Fibroblast of skin of left quadriceps (primary cell): ENCODE measurements around the gene GLB1L2.

Experiments
- DNase-seq, 2 experiments: peaks; one replicate each; pipeline ENCODE4 v3.0.0-alpha.2; 2013; ENCODE audit warnings: low read depth in 2 of 2

The GLB1L2 gene

DNA sequence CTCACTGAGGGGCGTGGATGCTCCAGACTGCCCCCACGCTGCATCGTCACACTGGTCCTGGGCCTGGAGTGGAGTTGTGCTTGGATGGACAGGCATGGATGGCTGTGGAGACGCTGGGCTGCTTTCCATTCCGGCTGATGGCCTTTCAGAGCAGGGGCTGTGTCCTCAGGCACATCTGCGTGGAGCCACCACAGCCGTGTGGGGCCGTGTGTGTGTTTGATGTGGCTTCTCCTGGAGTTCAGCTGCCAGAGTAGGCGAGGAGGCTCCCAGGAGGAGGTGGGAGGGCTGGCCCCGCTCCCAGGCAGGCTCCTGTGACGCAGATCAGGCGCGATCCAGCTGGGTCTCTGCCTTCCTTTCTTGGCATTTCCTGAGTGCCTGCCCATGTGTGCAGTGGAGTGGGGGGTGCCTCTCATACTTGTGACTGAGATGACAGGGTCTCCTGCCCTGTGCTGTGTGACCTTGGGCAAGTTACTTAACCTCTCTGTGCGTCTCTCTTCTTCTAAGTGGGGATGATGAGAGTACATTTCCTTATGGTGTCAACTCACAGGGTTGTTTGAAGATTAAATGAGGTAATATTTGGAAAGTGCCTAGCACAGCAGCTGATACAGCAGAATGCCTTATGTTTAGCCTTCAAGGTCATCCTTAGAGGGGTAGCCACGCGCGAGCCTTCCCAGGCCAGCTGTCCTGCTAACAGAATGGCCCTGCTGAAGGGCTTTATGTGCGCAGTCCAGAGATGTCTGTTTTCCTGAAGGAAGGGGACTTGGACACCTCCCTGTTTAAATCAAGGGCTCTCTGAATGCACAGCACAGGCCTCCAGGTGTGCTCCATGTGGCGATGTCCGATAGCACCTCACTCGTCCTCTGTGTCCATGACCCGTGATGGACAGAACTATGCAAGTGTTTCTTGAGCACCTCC is 33.5 kb downstream of the GLB1L2 start:
- no peak for DNase-seq

GRCh38 chr11:134366254-134366653 is 34.5 kb downstream of the GLB1L2 start:
- DNase-seq, result no peak

GRCh38 chr11:134367781-134368180 is 36.0 kb downstream of the GLB1L2 start:
- DNase-seq, result no peak

- no peak for DNase-seq
These were observed 38.1 kb downstream of the GLB1L2 start for GRCh38 chr11:134369656-134370525.

DNA sequence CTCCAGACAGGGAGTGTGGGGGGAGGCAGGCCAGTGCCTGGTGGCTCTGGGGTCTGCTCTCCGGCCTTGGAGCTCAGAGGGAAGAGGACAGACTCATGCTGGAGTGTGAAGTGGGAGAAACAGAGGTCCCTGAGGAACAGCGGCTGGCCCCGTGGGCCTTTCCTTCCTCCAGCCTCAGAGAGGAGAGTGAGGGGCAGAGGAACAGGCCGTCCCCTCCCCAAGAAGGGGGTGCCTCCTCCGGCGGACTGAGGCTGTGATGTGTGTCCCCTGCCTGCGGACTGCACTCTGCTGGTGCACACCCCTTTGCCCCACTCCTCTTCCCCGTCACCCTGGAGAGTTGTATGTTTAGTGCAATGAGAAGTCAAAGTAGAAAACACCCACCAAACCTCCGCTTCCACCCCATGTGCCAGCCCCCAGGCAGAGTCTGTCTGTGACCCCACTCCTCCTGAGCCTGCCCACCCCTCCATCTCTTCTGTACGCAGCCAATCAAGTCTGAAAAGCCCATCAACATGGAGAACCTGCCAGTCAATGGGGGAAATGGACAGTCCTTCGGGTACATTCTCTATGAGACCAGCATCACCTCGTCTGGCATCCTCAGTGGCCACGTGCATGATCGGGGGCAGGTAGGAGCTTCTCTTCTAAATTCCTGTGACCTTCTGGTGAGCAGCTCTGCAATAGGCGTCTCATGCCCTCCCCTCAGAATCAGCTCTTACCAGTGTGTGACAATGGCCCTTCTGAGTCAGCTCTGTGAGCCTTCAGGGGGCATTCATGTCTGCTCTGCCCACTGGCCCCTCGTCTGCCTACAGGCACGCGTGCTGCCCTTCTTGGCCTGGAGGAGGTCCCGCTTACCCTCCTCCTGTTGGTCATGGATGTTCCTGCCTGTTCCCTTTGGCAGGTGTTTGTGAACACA is 39.0 kb downstream of the GLB1L2 start:
- DNase-seq, result no peak

- DNase-seq, result no peak
These were observed 39.8 kb downstream of the GLB1L2 start for GRCh38 chr11:134371436-134372185.

DNA sequence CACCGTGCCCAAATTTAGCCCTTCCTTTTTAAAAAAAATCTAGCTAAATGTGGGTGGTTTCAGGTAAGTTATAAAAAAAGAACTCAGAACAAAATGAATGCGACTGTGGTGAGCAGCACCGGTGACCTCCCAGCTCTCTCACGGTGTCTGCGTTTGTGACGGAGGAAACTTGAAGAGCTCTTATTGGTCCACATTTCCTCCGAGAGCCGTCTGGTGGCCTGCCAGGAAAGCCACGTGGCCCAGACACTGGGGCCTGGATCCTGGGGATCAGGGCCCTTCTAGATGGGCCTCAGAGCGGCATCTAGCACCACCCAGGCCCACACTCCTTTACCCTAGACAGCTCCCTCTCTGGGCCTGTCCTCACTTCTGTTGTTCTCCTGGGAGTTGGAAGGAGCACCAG is 40.7 kb downstream of the GLB1L2 start:
- DNase-seq, result no peak

DNA sequence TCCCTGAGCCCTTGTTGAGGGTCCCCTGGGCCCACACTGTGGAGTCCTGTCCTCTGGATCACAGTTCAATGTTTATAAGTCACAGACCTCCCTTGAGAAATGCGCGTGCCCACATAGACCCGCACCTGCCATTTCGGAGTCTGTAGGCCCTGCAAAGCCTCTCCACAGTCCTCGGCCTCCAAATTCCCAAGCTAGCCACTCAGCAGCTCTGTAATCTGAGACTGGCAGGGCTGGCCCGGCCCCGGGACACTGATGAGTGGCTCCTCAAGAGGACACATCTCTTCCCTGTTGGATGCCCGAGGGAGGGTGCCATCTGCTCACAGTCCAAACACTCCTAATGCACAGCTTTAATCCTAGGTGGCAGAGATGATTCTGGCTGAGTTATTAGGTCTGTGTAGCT is 41.2 kb downstream of the GLB1L2 start:
- no peak for DNase-seq

- DNase-seq, result no peak
These were observed 41.8 kb downstream of the GLB1L2 start for GRCh38 chr11:134373591-134374052.

DNA sequence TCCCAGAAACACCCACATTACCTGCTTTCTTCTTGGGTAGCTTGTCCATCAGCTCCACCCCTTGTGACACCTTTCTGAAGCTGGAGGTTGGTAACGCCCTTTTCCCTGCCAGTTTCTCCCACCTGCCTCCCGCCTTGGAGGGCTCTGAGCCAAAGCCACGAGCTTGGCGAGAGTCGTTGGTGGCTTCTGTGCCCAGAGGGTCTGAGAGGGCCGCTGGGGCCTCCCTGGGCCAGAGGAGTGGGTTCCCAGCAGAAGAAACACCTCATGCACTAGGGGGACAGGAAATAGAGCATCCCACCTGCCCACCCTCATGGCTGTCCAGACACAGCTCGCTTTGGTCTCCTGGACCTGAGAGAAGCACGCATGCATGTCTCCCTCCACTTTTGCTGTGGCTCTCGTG is 42.4 kb downstream of the GLB1L2 start:
- no peak for DNase-seq

GRCh38 chr11:134374891-134375550 is 43.2 kb downstream of the GLB1L2 start:
- no peak for DNase-seq

GRCh38 chr11:134376150-134376921 is 44.5 kb downstream of the GLB1L2 start:
- no peak for DNase-seq

DNA sequence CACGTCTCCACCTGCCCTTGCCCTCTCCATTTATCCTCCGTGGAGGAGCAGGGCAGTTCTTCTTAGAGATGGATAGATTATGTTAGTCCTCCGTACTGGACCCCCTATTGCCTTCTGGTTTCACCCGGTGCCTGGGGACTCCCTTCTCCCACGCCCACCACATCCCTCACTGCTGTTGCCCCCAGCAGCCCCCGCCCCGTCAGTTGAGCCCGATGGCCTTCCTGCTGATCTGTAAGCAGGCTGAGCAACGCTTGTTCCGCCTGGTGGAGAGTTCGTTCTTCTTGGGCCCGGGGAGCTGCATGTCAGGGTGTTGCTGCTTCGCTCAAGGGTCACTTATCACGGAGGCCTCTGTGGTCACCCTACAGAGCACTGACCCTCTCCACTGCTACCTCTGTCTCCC is 46.1 kb downstream of the GLB1L2 start:
- no peak for DNase-seq

- DNase-seq, result no peak
These were observed 47.5 kb downstream of the GLB1L2 start for GRCh38 chr11:134379241-134379640.

GRCh38 chr11:134380229-134380628 is 48.4 kb downstream of the GLB1L2 start:
- no peak for DNase-seq

GRCh38 chr11:134380785-134381184 is 49.0 kb downstream of the GLB1L2 start:
- DNase-seq, result no peak

- DNase-seq, result no peak
These were observed 50.5 kb downstream of the GLB1L2 start for GRCh38 chr11:134382257-134382656.

DNA sequence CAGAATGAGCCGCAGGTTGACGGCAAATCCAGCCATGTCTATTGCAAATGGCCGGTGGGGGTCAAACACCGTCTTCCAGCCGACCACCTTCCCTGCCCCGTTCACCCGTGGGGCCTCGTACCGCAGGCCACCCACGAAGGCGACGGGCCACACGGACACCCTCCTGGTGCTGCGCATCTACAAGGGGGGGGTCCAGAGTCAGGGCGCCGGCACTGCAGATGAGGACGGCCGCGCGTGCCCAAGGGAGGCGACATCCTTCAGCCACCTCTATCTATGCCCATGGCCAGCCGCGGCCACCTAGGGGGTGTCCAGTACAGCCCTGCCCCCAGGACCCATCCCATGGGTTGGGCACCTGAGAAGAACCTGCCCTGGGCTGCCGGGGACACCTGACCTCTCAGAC is 51.0 kb downstream of the GLB1L2 start:
- DNase-seq, result no peak

GRCh38 chr11:134383576-134384221 is 51.9 kb downstream of the GLB1L2 start:
- DNase-seq, result no peak
